Jurkat, Clone E6-1 (cell line): ENCODE data around the gene PRPF31.

Source experiments
- DNase-seq: peaks from one replicate; pipeline ENCODE4 v3.0.0-alpha.2; 2011; ENCODE audit warnings: low read depth, low spot score
- H3K4me3 ChIP-seq: 2 replicates; pipeline ENCODE4 v1.5.1; 2011; ENCODE audit warnings: mild to moderate bottlenecking, low read length, control low read depth, moderate library complexity

The PRPF31 gene

GRCh38 chr19:54104998-54105715 is 10.4 kb upstream of the PRPF31 start:
- no peak for DNase-seq
- H3K4me3 ChIP-seq: no peak overlapping the region

- H3K4me3 ChIP-seq: no peak overlapping the region
- DNase-seq: no peak
Measured at GRCh38 chr19:54105796-54106195, 9.8 kb upstream of the PRPF31 start.

GRCh38 chr19:54106716-54107115 is 8.8 kb upstream of the PRPF31 start:
- DNase-seq: no peak
- H3K4me3 ChIP-seq: no peak overlapping the region

- no peak overlapping the region for H3K4me3 ChIP-seq
- DNase-seq: no peak
Measured at GRCh38 chr19:54107876-54108490, 7.6 kb upstream of the PRPF31 start.

GRCh38 chr19:54108496-54108895 is 7.1 kb upstream of the PRPF31 start:
- no peak for DNase-seq
- no peak overlapping the region for H3K4me3 ChIP-seq

- no peak overlapping the region for H3K4me3 ChIP-seq
- DNase-seq: no peak
Measured at GRCh38 chr19:54109651-54110050, 5.9 kb upstream of the PRPF31 start.

- H3K4me3 ChIP-seq: peak overlapping the region; percentile 100
- peak; percentile 74 for DNase-seq
Measured at GRCh38 chr19:54114340-54115108, 1.0 kb upstream of the PRPF31 start.

- DNase-seq: no peak
- no peak overlapping the region for H3K4me3 ChIP-seq
Measured at GRCh38 chr19:54121259-54121658, 5.7 kb downstream of the PRPF31 start.

- no peak for DNase-seq
- H3K4me3 ChIP-seq: no peak overlapping the region
Measured at GRCh38 chr19:54123682-54124081, 8.1 kb downstream of the PRPF31 start.

GRCh38 chr19:54124393-54124792 is 8.8 kb downstream of the PRPF31 start:
- no peak for DNase-seq
- H3K4me3 ChIP-seq: no peak overlapping the region

- H3K4me3 ChIP-seq: no peak overlapping the region
- no peak for DNase-seq
Measured at GRCh38 chr19:54125713-54126112, 10.2 kb downstream of the PRPF31 start.

GRCh38 chr19:54127688-54128440 is 12.3 kb downstream of the PRPF31 start:
- DNase-seq: no peak
- no peak overlapping the region for H3K4me3 ChIP-seq

- no peak for DNase-seq
- no peak overlapping the region for H3K4me3 ChIP-seq
Measured at GRCh38 chr19:54128441-54128725, 12.8 kb downstream of the PRPF31 start.

GRCh38 chr19:54128796-54129616 is 13.5 kb downstream of the PRPF31 start:
- H3K4me3 ChIP-seq: no peak overlapping the region

GRCh38 chr19:54129617-54129996 is 14.1 kb downstream of the PRPF31 start:
- no peak for DNase-seq
- no peak overlapping the region for H3K4me3 ChIP-seq

More at GRCh38 chr19:54128796-54129616, 13.5 kb downstream of the PRPF31 start:
- DNase-seq: no peak

- peak; percentile 82 for DNase-seq
- no peak overlapping the region for H3K4me3 ChIP-seq
Measured at GRCh38 chr19:54133312-54133956, 17.9 kb downstream of the PRPF31 start.

GRCh38 chr19:54133957-54134590 is 18.5 kb downstream of the PRPF31 start:
- no peak overlapping the region for H3K4me3 ChIP-seq
- DNase-seq: no peak
